MV-4-11 (cell line): Measurements from ENCODE around the gene GPR18.

Source experiments
- DNase-seq: peaks from one replicate; lab custom pipeline; 2025; lab: John Stamatoyannopoulos, UW

GPR18 gene

DNA sequence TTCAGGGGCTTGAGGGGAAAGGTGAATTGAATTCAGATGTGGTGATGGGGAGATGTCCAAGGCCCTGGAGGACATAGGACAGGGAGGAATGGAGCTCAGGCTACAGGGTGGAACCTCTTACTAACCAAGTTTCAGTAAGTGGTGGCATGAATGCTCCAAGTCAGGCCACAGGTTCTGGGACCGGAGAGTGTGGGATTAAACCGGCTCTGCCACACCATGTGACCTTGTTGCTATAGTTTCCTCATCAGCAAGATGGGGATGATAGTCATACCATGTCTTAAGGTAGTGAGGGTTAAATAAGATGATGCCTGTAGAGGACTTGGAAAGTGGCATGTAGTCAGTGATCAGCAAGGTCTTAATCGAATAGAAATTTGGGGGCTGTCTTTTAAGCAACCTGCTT lies 32.7 kb upstream of the GPR18 start:
- DNase-seq = no peak

DNA sequence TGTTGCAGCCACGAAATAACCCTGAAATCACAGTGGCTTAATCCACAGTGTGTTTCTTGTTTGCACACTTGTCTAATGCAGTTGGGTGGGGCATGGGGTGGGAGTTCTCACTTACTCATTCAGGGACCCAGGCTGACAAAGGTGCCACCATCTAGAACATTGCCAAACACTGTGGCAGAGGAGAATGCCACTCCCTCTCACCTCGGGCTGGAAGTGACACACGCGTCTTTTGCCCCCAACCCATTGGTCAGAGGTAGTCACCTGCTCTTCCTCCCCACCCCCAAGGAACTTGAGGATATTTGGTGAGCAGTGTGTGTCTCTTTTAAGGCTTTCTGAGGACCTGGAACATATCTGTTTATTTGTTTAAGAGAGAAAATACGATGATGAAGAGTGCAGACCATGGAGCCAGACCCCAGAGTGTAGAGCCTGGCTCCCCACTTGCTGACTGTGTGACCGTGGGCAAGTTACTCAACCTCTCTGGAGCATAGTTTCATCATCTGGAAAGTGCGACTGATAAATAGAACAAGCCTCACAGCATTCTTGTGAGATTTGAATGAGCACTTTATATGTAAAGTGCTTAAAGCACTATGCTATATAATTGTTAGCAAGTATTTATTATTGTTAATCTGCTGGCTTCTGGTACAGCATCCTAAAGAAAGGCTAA lies 31.6 kb upstream of the GPR18 start:
- DNase-seq = no peak

DNA sequence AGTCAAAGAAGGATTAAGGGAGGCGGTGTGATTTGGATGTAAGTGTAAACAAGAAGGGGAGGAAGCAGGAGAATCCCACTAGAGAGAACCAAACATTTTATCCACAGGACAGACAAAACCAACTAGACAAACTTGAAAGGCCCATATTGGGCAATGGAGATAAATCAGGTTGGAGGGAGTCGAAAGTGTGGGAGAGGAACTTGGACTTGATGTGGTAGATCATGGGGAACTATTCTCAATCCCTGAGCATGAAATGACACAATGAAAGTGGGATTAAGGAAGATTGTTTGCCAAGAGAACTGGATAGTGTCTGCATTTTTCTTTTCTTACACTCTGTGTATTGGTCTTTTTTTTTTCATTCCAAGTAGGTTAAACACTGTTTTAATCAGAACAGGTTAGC lies 31.1 kb upstream of the GPR18 start:
- peak; percentile 91 for DNase-seq

DNA sequence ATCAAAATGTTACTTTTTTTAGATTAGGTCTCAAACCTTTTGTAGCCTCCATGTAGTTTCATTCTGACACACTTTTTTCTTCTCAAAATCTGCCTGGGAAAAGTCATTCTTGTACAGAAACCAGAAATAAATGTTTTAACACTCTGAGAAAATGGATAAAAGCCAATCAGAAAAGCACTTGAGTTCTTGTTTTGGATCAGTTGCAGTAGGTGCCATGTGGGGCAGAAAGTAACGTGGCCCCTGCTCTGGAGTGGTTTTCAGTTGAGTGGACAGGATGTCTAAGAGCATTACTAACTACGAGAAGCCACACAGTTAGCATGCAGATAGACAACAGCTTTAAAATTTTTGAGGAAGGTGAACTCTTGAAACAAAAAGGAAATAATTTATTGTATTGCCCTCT lies 29.9 kb upstream of the GPR18 start:
- DNase-seq = peak; percentile 67

DNA sequence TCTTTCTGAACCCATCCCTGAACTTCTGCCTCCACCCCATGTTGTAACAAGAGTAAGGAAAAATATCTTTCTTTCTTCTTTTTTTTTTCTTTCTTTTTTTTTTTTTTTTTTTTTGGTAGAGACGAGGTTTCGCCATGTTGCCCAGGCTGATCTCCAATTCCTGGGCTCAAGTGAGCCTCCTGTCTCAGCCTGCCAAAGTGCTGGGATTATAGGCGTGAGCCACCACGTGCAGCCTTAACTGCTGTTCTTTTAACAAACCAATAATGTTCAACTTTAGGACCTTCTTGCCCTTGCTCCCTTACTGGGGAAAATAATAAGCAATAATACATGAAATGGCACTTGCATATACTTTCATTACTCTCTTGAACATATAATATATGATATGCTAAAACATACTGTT lies 29.4 kb upstream of the GPR18 start:
- no peak for DNase-seq

DNA sequence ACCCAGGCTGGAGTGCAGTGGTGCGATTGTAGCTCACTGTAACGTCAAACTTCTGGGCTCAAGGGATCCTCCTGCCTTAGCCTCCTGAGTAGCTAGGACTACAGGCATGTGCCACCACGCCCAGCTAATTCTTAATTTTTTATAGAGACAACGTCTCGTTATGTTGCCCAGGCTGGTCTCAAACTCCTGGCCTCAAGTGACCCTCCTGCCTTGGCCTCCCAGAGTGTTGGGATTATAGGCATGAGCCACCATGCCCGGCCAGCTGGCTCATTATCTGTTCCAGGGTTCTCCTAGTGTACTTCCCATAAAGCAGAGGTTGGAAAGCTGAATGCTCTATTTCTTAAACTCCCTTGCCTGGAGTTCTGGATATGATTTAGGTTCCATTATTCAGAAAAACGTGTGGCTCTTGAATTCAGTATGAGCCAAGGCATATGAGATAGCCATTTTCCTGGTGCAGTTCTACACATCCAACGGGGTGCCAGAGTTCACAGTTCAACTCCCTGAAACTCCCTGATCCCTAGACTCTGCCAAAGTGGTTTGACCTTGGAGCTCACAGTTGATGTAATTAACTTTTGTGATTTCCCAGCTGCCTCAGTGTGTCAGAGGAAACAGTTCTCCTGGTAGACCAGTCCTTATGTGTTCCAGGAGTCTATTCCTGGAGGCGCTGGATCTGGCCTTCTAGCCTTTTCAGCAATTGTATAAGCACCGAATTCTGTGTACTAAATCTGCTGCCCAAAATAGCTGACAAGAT lies 27.4 kb upstream of the GPR18 start:
- no peak for DNase-seq

DNA sequence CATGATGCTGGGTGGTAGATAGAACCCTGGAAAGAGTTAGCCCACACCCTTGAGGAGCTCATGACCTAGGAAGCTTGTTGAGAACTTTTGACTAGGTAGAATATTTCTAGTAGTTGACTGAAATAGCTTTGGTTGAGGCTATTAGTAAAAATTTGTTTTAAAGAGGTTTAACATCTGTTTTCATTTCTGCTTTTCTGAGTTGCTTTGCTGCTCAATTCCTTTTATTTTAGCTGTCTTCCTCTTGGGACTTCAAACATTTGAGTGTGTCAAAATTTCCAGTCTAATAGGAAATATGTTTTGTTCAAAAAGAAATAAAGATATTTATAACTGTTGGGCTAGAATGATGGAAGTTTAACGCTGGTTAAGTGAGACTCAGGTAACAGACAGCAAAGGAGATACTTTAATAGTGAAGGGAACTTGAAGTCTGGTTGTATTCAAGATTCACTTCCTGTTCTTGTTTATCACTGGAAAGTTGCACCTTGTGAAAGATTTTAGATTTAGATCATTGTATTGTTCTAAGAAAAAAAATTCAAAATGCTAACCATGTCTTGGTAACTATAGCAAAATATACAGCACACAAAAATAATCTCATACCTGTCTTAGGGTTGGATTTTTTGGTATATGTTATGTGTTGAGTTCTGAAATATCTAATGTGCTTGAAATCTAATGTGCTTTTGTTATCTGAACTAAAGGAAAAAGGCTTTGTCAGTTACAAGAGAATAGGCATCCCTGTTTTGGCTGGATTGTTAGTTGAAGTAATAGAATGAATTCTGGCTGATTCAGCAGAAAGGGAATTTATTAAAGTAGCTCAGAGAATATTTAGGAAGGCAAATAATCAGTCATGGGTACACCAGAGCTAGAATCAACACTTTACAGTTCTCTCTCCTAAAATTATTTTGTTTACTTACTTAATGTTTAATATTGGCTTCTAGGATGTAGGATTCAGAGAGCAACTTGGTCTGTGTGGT lies 24.4 kb upstream of the GPR18 start:
- peak; percentile 80 for DNase-seq

DNA sequence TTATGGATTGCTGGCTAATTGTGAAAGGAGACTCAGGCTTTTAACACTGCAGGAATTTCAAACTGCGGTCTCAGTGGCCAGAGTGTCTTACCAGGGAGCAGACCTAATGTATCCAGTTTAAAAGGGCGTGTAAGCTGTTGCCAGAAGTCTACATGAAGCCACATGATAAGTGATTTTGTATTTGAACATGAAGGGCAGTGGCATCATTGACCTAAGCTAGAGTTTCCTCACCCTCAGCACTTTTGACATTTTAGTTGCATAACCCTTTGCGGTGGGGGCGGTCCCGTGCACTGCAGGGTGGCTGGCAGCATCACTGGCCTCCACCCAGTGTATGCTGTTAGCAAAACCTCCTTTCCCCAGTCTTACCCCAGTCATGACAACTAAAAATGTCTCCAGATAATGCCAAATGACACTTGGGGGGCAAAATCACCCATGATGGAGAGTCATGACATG lies 23.7 kb upstream of the GPR18 start:
- peak; percentile 89 for DNase-seq

DNA sequence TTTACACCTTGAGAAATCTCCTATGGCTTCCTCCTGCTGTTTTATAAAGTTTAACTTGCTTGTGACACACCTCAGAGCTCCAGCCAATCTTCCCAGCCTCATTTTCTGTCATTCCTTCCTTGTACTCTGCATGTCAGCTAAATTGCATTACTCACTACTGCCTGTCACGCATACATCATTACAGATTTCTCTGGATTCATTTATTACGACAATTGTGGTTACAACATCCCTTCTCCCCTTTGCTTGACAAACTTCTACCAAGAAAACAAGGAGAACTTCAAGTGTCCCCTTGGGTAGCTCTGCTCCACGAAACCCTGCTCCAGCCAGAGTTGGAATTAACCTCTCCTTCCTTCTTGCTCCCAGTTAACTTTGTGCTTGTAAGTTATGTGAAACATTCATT lies 22.0 kb upstream of the GPR18 start:
- peak; percentile 58 for DNase-seq

DNA sequence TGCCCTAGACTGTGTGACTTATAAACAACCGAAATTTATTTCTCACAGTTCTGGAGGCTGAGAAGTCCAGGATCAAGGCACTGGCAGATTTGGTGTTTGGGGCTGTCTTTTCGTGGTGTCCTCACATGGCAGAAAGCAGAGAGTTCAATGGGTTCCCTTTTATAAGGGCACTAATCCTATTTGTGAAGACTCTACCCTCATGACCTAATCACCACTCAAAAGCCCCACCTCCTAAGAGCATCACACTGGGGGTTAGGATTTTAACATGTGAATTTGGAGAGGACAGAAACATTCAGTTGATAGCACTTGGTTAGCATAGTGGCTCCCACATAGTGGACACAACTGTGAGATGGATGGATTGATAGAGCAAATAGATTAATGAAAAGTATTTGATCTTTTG lies 21.5 kb upstream of the GPR18 start:
- peak; percentile 41 for DNase-seq

DNA sequence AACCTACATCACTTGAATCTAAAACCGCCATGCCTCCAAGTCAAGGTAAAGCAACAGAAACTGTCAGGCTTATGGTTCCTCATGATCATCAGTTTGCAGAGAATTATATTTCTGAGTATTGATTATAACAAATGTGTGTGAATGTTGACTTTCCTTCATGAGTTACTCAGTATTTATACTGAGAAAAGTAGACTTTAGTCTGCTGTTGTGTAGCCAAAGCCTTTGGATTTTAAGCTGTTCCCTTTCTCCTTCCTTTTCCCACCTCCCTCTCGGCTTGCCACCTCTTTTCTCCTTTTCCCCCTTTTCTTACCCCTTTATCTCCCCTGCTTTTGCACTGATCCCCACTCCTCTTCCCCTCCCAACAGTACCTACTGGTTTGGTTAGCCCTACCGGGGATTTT lies 20.7 kb upstream of the GPR18 start:
- no peak for DNase-seq

DNA sequence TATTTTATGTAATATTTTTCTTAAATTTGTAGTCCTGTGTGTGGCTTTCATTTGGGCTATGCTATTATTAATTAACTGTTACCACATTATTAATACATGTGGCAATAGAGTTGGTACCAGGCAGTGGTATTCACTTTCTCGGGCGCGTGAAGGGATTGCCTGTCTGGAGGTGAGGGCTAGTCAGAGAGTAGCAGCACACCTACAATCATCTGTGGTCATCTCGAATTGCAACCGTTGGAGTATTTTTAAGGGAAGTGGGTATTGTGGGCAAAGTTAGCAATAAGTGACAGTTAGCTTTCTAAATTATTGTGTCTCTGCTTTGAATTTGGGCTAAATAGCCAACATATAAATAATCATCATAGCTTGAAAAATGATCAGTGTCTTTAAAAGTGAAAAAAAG lies 20.0 kb upstream of the GPR18 start:
- peak; percentile 71 for DNase-seq

DNA sequence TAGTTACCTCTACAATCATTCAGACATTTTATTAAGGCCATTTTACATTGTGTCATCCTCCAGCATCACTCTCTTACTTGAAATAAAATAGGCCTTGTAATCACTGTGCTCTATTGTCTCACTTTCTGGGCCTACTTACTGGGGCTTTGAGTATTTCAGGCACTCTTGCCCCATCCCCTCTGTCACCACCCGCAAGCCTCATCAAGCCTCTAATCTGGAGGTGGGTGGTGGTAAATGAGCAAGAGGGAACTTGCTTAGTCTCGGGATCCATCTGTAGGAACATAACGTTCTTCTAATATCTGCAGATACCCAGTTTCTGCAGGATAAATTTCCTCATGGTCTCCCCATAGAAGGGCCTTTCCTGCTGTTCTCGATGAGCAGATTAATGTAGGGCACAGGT lies 19.4 kb upstream of the GPR18 start:
- peak; percentile 92 for DNase-seq

DNA sequence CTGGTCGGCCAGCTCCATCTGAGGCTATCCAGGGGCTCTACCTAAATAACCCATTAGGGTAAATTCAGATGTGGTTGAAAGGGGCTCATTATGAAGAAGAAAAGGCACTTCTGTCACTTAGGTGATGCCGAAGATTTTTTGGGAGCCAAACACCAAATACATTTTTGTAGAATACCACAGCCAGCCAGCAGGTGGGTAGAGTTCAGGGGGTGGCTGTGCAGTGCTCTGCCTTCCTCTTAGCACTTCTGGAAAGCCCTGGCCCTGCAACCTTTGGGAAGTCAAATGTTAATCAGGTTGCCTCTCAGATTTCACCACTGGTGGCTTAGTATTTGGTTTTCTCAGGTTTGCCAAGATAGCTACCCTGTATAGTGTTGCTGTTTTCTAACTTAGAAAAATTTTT lies 18.5 kb upstream of the GPR18 start:
- DNase-seq = no peak

DNA sequence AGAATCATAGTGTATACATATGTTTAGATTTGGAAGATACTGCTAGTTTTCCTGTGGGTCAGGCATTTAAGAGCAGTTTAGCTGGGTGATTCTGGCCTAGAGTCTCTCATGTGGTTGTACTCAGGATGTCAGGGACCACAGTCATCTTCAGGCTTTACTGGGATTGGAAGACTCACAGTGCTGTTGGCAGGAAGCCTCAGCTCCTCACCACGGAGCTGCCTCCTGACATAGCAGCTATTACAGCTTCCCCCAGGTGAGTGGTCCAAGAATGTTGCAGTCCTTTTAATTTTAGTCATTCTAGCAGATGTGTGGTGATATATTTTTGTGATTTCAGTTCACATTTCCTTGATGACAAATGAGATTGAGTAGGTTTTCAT lies 16.9 kb upstream of the GPR18 start:
- no peak for DNase-seq

DNA sequence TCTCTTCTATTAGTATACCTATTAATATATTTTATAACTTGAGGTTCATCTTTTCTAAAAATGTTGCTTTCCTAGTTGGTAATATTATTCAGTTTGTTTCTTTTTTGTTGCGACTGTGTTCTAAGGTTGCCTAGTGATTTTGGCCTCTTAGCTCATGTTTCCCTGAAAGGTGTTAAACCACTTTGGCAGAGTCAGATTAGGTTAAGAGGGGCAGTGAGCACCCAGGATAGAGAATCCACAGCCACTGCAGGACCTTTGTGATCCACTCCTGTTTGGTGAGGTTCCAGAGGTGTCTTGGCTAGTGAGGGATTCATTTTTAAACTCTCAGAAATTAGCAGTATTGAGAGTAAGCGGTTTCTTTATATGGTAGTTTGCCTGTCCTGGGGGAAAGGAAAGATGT lies 14.9 kb upstream of the GPR18 start:
- DNase-seq = no peak

DNA sequence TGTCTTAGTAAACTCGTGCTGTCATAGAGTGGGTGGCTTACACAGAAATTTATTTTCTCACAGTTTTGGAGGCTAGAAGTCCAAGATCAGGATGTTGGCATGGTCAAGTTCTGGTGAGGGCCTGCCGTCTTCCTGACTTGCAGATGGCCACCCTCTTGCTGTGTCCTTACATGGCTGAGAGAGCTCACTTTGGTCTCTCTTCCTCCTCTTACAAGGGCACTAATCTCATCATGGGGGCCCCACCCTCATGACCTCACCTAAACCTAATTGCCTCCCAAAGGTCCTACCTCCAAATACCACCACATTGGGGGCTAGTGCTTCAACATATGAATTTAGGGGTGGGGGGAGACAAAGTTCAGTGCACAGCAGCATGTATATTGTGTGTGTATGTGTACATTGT lies 14.3 kb upstream of the GPR18 start:
- DNase-seq = no peak

DNA sequence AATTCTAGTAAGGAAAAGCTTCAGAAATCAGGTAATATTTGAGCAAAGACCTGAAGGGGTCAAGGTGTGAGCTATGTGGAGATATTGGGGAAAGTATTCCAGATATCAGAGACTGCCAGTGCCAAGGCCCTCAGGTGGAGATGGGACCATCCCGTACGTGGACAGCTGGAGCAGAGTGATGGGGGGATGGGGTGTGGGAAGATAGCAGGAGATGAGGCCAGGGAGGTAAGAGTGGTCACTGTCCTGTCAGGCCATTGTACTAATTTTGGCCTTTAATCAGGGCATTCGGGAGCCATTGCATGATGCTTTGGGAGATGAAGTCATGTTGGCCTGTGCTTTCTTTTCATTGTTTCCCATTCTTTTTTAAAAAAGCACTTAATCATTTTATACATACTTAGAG lies 13.1 kb upstream of the GPR18 start:
- DNase-seq = no peak

DNA sequence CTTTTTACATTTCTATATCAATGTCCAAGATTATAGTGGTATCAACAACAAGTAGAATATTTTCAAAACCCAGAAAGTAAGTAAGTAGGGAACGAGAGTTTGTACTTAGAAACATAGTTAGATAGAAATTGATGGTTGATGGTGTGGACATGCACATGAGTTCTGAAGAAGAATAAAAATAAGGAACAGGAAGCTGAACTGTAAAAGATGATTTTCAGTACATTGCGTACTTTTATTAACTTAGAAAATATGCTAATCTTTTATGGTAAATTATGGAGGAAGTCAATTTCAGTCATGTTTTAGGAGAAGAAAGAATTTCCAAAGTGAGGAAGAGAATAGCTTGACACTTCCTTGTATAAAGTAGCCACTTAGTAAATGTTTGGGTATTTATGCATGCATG lies 12.3 kb upstream of the GPR18 start:
- no peak for DNase-seq

DNA sequence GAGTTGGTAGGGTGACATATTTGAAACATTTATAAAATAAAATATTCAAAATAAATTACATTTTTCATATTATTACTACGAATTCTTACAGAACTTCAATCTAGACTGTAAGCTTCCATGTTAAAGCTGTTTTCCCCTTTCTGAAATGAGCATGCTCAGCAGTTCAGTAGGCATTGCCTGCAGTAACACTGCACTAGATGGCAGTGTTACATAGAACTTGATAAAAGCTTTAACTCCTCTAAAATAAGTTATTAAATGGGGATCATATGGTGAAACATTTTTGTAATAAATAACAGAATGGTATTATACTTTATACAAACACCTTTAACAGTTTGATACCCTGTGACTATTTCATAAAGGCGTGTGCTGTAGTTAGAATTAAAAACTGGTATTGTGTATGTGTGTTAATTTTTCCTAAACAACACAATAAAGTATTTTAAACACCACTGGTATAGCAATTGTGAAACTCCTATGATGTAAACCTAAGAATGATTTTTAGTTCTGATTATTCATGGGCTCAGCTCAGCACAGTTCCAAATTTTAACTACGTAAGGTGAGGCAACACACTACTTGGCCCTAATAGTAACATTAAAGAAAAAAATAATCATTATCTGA lies 11.6 kb upstream of the GPR18 start:
- DNase-seq = peak; percentile 71

DNA sequence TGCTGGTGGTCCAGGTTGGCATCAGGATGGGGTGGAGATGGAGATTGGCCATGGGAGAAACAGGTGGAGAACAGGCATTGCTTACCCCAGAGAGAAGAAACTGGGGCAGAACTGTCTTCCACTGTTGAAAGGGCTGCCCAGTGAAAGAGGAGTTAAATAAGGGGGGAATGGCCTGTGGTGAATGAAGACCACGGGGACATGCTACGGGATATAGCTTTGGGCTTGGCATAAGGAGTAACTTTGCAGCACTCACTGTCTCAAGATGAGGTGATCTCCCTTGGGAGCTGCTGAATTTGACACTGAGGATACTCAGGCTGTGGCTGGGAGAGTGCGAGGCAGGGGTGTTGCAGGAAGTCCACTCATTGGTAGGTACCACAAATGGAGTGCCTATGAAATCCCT lies 10.6 kb upstream of the GPR18 start:
- DNase-seq = no peak

DNA sequence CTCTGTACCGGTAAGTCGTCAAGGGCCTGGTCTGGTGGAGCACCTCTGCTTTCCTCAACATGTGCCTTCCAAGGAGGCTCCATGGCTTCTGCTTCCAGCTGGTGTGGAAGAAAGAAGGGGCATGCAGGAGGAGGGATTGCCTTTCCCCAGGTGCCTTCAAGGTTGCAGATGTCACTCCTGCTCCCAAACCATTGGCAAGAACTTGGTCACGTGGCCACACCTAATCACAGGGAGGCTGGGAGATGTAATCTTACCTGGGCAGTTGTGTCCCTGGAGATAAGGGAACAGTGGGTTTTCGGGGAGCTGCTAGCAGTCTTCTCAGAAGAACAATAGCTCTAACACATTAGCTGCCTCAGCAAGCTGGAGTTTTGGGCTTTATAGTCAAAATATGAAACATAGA lies 9.7 kb upstream of the GPR18 start:
- no peak for DNase-seq
